Posterior cingulate gyrus (tissue), 11 donors: ENCODE results near the gene TGFBR3L.
"Not testable (repeated sequence)": the region's sequence is repeated elsewhere in the genome, so short reads cannot be mapped to it uniquely, and the experiment has no call there.

Source experiments
- DNase-seq, 10 donors: peaks; one replicate each; pipeline versions ENCODE4 v3.0.0 to v3.0.0-alpha.2; 2020 to 2021; ENCODE audit warnings: mixed read lengths in 3 of 10
- intact Hi-C: fragments of 100-400 bp; cut with DNase I; formaldehyde crosslinking; loops from one replicate; pipeline ENCODE4 v1.15.1; 2023

Gene TGFBR3L

DNA sequence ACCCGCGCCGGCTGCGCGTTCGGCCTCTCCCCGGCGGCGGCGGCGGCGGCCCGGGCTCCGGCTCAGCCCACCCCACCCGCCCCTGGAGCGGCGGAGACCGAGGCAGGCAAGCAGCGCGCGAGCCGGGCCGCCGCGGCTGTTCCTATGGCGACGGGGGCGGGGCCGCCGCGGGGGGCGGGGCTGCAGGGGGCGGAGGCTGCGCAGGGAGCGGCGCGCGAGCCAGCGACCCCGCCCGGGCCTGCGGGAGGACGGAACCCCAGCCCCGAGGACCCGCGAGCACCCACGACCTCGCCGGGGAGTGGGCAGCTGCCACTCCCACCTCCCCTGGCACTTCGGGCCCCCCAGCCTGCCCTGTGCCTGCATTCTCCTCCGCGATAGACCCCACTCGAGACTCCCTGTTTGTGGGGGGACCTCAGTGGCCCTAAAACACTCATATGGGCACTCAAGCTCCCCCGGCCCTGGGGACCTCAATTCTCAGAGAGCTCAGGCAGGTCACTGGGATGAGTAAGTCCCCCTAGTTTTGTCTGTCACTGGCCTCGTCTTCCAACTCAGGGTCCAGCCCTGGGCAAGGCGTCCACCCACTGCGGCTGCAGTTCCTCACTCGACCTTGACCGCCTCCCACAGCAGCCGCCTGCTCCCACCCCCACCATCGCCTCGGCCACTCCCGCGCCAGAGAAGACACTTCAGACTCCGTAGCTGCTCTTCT is 11.5 kb downstream of the TGFBR3L start, which contains the start of gene CTXN1:
Gene CTXN1 (minus strand): TSS at position 115 of the 706 bp plus-strand sequence. CDS start 597 bp downstream, outside the sequence.
- intact Hi-C loops: no loop called here
- DNase-seq: peak in 9 of 10 donors; percentile 44 to 96 (median 69)

DNA sequence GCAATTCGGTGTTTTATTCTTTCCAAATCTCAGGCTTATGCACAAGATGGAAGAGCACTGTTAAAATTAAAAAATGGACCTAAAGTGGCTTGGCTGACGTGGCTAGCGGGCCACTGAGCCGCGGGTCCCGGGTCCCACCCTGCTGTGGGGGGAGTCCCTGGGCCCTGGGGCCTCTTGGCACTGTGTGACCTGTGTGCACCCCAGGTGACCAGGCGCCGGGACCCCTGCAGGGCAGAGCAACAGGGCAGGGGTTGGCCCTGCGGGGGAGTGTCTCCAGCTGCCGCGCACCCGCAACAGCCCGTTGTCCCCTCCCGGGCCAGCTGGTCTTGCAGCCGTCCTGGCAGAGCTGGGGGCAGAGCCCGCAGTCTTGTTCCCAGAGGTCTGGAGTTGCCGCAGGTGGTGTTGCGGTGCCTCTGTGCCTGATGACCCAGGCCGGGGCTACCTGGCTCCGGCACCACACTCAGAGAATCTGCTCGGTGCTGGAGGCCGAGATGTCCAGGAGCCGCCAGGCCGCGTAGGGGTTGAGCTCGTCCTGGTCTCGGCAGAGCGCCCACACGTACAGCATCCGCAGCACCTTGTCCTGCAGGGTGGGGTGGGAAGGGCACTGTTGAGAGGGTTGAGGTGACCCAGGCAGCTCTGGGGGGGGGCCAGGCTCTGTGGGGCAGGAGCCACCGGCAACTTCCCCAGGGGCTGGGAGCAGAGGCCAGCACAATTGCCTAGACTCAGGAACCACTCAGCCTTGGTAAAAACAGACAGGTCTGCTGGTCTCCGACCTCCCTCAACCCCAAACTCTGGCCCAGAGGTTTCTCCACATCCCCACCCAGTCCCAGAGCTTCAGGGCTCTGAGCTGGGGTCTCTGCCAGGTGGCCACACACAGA is 12.3 kb downstream of the TGFBR3L start:
- peak in 1 of 10 donors; percentile 83 for DNase-seq
- intact Hi-C loops: no loop called here

DNA sequence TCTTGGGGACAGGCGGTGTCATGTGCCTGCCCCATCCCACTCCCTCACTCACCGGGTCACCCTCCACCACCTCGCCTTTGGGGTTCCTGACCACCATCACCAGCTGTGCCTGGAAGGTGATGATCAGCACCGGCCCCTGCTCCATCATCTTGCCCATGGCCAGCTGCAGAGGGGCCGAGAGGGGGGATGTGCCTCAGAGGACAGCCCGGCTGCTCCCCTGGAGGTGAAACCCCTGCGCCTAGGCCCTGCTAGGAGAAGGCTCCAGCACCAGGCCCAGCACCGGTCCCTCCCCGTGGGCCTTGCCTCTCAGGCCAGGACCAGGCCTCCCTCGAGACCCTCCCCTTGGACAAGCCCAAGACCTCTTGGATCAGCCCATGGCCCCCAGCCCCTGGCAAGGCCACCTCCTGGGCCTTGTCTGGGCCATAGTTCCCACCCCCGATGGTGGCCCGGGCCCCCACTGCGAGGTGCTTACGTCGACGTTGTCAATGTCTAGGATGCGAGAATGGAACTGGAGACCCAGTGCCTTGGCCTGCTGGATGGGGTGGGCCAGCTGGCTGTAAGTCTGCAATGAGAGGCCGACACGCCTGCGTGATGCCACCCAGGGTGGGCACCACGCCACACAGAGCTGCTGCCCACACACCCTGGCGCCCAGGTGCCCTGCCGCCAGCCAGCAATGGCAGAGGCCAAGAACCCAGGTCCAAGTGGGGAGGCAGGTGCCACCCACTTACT is 13.1 kb downstream of the TGFBR3L start:
- DNase-seq: peak in 1 of 10 donors; percentile 80

DNA sequence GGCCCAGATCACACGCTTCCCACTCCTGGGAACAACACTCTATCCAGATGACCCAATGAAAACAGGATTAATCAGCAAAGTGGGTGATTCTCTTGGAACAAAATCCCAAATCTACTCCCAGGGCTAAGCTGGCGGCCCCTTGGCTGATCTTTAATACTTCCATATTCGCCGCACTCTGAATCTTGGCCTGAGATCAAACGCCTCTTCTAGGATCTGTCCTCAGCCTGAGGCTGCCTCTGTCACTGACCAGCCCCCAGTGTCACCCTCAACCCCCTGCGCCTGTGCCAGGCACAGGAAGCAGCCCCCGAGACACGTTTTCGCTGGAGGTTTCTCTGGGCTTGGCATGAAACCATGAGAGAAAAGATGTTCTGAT is 13.7 kb downstream of the TGFBR3L start:
- intact Hi-C loops: no loop called here
- no peak for DNase-seq

More for the DNA sequence above, 13.1 kb downstream of the TGFBR3L start:
- intact Hi-C loops: no loop called here

DNA sequence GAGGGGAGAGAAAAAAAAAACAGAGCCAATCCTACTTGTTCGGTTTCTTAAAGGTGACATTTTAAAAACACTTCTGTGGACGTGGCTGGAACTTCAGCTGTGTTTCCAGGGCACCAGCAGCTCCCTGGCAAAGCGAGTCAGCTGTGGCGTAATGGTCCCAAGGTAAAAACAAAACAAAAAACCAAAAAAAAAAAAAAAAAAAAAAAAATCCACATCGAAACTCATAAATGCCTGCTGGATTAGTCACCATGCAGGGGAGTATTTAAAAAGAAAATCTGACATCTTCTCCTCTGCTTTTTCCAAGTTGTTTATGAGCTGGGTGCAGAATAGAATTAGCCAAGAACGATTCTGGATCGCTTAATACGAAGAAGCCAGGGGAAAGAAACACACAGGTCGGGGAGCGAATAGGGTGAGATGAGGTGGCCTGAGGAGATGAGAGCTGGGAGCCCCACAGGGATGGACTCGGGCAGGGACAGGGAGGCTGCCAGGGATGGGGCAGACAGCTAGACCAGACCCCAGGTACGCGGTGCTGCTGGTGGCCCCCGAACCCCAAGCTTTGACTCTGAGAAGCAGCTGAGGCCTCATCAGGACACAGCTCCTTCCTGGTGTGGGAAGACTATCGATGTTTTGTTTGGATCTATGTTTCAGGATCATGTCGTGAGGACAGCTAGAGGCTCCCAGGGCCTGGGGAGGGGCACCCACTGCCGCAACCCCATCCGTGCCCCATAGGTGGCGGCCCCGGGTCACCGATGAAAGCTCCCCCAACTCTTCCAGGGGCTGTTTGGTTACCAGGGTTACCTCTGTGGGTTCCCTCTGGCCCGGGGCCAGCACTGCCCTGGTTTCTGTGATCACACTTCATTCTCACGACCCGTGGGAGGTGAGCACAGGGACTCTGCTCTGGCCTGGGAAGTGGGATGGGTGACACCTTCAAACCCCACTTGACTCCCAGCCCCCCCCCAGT is 14.4 kb downstream of the TGFBR3L start:
- intact Hi-C loops: no loop called here
- peak in 2 of 10 donors; percentile 82 to 84 for DNase-seq

DNA sequence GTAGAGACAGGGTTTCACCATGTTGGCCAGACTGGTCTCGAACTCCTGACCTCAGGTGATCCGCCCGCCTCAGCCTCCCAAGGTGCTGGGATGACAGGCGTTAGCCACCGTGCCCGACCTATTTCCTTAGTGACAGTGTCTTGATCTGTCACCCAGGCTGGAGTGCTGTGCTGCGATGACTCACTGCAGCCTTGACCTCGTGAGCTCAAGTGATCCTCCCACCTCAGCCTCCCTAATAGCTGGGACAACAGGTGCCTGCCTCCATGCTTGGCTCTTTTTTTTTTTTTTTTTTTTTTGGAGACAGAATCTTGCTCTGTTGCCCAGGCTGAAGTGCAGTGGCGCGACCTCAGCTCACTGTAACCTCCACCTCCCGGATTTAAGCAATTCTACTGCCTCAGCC is 15.4 kb downstream of the TGFBR3L start:
- DNase-seq, intact Hi-C loops: not testable (repeated sequence)

DNA sequence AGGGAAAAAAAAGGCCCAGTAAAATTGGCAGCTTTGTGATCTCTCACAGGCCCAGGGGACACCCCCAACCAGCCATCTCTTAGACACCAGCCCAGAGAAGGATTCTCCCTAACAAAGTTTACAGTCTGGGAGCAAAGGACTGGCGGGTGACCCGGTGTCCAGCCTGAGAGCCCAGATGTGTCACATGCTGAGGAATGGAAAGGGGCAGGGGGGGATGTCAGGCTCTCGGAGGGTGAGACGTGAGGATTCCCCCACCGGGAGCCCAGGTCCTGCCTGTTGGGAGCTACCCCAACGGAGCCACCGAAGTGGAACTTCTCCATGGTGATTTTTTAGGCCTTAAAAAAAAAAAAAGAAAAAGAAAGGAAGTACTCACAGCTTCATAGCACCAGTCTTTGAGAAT is 16.1 kb downstream of the TGFBR3L start:
- intact Hi-C loops: no loop called here
- peak in 1 of 10 donors; percentile 57 for DNase-seq

DNA sequence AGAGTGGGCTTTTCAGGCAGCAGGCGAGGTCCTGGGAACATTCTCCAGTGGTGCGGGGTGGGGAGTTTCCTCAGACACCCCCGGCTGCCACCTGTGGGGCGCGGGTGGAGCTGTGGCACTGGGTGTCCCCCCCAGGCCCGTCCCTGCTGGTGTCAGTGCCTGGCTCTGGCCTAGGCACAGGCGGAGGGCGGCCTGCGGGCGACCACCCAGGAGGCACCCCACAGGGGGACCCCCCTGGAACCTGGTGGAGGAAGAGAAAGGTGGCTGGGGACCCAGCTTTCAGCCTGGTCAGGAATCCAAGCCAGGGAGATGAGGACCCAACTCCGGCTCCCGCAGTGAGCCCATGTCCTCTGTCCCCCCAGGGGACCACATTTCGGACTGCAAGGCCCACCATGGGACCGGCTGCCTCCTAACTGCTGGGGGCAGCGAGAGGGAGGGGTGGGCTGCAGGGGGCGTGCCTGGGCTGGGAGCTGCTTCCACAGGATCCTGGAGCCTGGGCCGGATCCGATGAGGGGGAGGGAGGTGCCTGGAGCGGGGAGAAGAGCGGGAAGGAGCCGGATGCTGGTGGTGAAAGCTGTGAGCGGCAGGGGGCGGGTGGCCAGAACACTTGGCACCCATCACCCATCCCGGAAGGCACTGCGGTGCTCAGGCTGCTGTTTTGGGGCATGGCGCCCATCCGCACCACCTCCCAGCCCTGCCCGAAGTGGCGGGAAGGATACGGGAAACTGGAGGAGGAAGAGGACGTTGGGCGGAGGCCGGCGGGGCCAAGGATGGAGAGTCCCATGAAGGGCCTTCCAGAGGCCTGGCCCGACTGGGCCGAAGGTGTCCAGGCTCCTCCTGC is 16.8 kb downstream of the TGFBR3L start:
- intact Hi-C loops: no loop called here
- peak in 6 of 10 donors; percentile 40 to 94 (median 60) for DNase-seq

DNA sequence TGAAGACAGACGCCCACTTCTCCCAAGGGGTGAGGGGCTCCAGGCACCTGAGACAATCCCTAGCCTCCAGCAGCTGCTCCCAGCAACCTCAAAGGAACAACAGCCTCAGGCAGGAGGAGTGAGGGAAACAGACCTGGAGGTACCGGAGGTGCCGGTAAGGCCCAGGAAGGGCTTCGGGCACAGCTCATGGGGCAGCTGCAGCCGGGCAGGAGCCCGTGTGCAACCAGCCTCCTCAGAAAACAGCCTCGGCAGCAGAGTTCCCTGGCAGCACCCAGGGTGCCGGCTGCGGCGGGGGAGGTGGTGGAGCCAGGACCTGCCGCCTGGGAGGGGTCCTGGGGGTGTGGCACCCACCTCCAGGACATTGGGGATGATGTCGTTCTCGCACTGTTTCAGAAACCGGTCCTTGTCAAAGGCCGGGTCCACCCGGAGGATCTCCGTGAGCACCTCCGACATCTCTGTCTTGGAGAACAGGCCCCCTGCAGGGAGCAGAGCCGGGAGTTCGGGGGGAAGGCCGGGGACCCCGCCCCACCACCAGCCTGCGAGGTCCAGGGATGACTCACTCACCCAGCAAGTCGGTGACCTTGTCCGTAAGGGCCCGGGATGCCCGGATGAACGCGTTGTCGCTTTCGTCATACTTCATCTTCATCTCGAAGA is 17.8 kb downstream of the TGFBR3L start:
- intact Hi-C loops: no loop called here
- DNase-seq: peak in 1 of 10 donors; percentile 66

DNA sequence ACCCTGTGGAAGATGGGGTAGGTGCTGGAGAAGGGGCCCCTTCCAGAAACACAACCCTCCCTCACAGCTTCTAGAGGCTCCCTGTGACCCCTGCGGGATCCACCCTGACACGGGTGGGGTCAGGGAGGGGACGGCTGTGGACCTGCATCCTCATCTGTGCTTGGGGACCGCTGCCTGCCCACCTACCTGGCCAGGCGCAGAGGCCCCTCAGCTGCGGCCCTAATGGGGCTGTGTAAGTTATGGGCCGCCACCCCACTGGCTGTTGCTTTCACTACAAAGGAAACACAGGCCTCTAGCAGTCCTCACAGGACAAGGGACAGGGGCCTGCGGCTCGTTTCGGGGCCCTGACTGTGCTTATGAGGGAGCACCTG is 18.3 kb downstream of the TGFBR3L start:
- intact Hi-C loops: no loop called here
- peak in 1 of 10 donors; percentile 66 for DNase-seq

DNA sequence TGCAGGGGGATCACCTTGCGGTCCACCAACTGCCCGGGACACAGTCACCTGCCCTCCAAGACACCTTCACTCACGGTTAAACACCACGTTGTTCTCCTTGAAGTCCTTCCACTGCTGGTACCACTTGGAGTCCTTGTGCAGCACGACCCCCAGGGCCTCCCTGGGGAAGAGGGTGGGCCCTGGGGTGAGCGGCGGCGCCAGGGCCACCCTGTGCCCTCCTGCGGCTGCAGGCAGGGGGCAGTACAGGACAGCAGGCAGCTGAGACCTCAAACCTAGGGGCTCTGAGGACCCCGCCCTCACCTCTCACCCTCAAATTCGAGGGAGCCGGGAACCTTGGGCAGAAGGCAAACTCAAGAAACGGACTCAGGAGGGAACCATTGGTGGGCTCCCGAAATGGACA is 18.8 kb downstream of the TGFBR3L start:
- intact Hi-C loops: no loop called here
- DNase-seq: peak in 1 of 10 donors; percentile 81

DNA sequence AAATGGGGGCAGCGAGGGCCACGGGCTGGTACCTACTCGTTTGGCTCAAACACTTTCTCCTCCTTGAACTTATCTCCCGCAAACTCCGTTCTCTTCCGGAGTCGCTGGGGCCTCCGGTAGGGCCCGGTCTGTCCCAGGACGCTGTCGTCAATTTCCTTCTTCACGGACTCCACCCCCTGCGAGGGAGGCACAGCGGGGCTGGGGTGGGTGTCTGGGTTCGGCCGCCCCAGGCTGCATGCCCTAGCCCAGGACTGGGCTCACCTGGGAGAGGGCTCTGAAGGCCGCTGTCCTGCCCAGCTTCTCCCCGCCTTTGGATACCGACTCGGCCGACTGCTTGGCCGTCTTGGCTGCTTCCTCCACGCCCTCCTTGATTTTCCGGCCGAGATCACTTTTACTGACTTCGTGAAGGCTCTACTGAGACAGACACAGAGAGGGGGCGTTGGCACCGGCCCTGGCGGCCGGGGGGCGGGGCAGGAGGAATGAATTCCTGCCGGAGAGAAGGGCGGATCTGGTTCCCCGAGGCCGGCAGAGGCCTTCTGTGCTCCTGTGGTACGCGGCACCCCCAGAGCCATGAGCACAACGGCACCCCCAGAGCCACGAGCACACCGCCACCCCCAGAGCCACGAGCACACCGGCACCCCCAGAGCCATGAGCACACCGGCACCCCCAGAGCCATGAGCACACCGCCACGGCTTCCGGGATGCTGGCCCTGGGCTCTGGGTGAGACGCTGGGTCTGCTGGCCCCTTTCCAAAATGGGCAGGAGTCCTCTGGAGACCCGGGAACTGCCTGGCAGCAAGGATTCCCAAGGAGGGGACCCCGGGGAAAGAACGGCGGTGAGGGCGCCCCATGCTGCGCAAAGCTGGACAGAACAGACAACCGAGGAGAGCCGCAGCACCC is 19.4 kb downstream of the TGFBR3L start:
- intact Hi-C loops: no loop called here
- peak in 1 of 10 donors; percentile 71 for DNase-seq

DNA sequence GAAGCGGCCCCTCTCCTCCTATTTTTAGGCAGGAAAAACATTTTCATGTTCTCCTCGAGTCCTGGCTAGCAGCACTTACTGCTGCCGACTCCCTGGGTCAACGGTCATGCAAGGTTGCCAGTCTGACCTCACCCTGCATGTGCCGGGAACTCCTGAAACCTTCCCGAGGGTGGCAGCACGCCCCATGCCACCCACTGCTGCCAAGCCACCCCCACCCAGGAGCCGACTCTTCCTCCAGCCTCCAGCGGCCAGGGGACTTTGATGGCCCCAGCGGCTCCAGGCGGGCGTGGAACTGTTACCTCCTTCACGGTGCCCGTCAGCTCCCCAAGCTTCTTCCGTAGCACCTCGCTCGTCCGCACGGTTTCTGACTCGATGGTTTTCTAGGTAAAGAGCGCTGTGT is 20.1 kb downstream of the TGFBR3L start:
- intact Hi-C loops: no loop called here
- DNase-seq: peak in 1 of 10 donors; percentile 83

DNA sequence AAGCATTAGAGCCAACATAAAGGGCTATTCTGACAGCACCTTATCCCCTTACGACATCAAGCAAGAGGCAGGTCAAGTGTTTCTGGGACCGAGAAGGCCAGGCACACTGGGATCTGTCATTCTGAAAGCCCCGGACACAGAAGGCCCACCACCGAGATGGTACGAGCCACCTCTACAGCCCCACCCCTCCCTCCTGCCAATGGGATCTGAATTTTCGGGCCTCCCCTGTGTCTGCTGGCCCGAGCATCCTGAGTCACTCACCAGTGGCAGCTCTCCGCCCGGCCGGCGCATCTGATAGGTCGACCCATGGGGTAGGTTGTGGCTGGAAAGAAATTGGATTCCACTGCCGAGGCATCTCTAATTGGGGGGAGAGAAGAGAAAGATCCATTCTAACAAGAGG is 26.2 kb downstream of the TGFBR3L start:
- intact Hi-C loops: loop anchor here (5.0 to 10.0 kb wide), 2 partner anchors 214 to 311 kb away; no protein-coding TSS in a partner anchor
- peak in 1 of 10 donors; percentile 76 for DNase-seq

DNA sequence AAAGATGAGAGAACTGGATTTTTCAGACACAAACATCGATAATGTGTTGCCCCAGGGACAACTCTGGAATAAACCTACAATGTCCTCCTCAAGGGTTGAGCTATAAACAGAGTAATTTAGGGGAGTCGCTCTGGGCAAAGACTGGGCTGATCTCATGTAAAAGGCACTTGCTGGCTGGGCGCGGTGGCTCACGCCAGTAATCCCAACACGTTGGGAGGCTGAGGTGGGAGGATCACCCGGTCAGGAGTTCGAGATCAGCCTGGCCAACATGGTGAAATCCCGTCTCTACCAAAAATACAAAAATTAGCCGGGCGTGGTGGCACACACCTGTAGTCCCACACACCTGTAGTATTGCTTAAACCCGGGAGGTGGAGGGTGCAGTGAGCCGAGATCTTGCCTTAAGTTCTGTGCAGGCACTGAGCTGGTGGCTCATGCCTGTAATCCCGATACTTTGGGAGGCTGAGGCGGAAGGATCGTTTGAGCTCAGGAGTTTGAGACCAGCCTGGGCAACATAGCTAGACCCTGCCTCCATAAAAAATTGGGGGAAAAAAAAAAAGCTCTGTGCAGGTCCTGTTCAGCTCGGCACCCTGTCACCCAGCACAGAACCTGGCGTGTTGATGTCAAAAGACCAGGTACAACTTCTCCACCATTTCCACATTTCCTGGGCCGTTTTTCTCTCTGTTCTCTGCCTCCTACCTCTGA is 27.4 kb downstream of the TGFBR3L start:
- peak in 1 of 10 donors; percentile 33 for DNase-seq
- intact Hi-C loops: loop anchor here (5.0 to 10.0 kb wide), 2 partner anchors 213 to 310 kb away; no protein-coding TSS in a partner anchor

DNA sequence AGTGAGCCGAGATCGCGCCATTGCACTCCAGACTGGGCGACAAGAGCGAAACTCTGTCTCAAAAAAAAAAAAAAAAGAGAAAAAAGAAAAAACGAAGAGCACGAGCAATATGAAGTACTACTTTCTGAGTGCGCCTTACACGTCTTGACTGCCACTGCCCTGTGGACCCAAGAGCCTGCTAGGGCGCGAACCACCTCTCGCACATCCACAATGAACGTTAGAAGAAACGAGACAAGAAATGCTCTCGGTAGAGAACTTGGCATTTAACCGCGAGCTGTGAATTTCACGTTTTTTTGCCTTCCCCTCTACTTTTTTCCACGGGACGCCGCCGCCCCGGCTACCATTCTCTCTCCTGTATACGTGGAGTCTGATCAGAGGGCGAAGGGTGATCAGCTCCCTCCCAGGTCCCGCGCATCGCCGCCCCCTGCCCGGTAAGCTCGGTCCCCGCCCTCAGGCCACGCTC is 28.4 kb downstream of the TGFBR3L start:
- peak in 1 of 10 donors; percentile 62 for DNase-seq
- intact Hi-C loops: loop anchor here (1.0 to 10.0 kb wide), 3 partner anchors 62 to 309 kb away; partner anchors contain the start of gene ELAVL1
